ENCODE measurements around the gene C2orf76.

The C2orf76 gene

GRCh38 chr2:119319593-119319992 is 47.0 kb downstream of the C2orf76 start:
- Histone ChIP-seq H3K27me3 (ENCODE audit: insufficient read depth, poor library complexity, severe bottlenecking) (no peaks in the 10 kb centered on the region), H3K4me3 (replicated peaks; ENCODE audit: insufficient read depth, low read length) (no peak overlapping the region), H3K27ac (replicated peaks) (no peak overlapping the region)
- no peak for TF ChIP-seq SPI1 (IDR thresholded peaks at IDR 0.05; ENCODE audit: borderline replicate concordance, low read depth)
- no peak for TF ChIP-seq POLR2AphosphoS5 (IDR thresholded peaks at IDR 0.05; ENCODE audit: low read depth)
- TF ChIP-seq GABPA (IDR thresholded peaks at IDR 0.05; ENCODE audit: low read depth), result no peak
- no peak for TF ChIP-seq REST (IDR thresholded peaks at IDR 0.05; ENCODE audit: insufficient replicate concordance, low read depth)
- no peak for TF ChIP-seq CTCF (IDR thresholded peaks at IDR 0.05; ENCODE audit: insufficient read depth, low read length)
- DNase-seq (ENCODE audit: low read depth in 1 of 2, low spot score in 1 of 2), result no peak

GRCh38 chr2:119317554-119317953 is 49.1 kb downstream of the C2orf76 start:
- no peak overlapping the region for H3K4me3 ChIP-seq (replicated peaks; ENCODE audit: insufficient read depth, low read length)
- no peak overlapping the region for H3K27ac ChIP-seq (replicated peaks)
- TF ChIP-seq POLR2AphosphoS5 (IDR thresholded peaks at IDR 0.05; ENCODE audit: low read depth) (no peak), REST (IDR thresholded peaks at IDR 0.05; ENCODE audit: insufficient replicate concordance, low read depth) (no peak), CTCF (IDR thresholded peaks at IDR 0.05; ENCODE audit: insufficient read depth, low read length) (no peak), SPI1 (IDR thresholded peaks at IDR 0.05; ENCODE audit: borderline replicate concordance, low read depth) (no peak), GABPA (IDR thresholded peaks at IDR 0.05; ENCODE audit: low read depth) (no peak)
- DNase-seq (ENCODE audit: low read depth in 1 of 2, low spot score in 1 of 2), result no peak
- no peaks in the 10 kb centered on the region for H3K27me3 ChIP-seq (ENCODE audit: insufficient read depth, poor library complexity, severe bottlenecking)

GRCh38 chr2:119316066-119316465 is 50.6 kb downstream of the C2orf76 start:
- H3K27me3 ChIP-seq (ENCODE audit: insufficient read depth, poor library complexity, severe bottlenecking), result no peaks in the 10 kb centered on the region
- no peak overlapping the region for H3K4me3 ChIP-seq (replicated peaks; ENCODE audit: insufficient read depth, low read length)
- TF ChIP-seq POLR2AphosphoS5 (IDR thresholded peaks at IDR 0.05; ENCODE audit: low read depth) (no peak), SPI1 (IDR thresholded peaks at IDR 0.05; ENCODE audit: borderline replicate concordance, low read depth) (no peak), REST (IDR thresholded peaks at IDR 0.05; ENCODE audit: insufficient replicate concordance, low read depth) (no peak), CTCF (IDR thresholded peaks at IDR 0.05; ENCODE audit: insufficient read depth, low read length) (no peak), GABPA (IDR thresholded peaks at IDR 0.05; ENCODE audit: low read depth) (no peak)
- no peak for DNase-seq (ENCODE audit: low read depth in 1 of 2, low spot score in 1 of 2)
- no peak overlapping the region for H3K27ac ChIP-seq (replicated peaks)
